ENCODE measurements around the gene KCNMB1. TPM values are rescaled to one million over a fixed set of nuclear protein-coding genes. Genes with fewer than 3 reads are reported as not detected.

KCNMB1 gene
- total RNA-seq, 1 donor from 2014 or later: 0.29 TPM

DNA sequence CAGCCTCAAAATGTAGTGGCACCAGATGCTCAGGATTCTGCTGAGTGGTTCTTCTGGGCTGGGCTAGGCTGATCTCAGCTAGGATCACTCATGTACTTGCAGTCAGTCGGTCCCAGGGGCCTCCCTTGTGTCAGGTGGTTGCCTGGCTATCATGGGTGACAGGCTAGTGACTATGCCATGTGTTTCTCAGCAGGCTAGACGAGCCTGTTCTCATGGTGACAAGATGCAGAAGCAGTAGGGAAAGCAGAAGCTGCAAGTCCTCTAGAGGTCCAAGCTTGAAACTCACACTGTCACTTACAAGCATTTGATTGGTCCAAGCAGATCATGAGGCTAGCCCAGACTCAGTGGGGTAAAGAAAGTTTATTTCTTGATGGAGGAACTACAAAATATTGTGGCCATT is 15.2 kb upstream of the KCNMB1 start:
- H3K27me3 Mint-ChIP-seq (ENCODE audit: unreplicated experiment): peaks cover 2% of the 10 kb centered on the region
- H3K36me3 Mint-ChIP-seq (ENCODE audit: unreplicated experiment): peaks cover 14% of the 10 kb centered on the region
- no peak overlapping the region for H3K27ac Mint-ChIP-seq (ENCODE audit: unreplicated experiment)
- TF ChIP-seq, protein P1, sequence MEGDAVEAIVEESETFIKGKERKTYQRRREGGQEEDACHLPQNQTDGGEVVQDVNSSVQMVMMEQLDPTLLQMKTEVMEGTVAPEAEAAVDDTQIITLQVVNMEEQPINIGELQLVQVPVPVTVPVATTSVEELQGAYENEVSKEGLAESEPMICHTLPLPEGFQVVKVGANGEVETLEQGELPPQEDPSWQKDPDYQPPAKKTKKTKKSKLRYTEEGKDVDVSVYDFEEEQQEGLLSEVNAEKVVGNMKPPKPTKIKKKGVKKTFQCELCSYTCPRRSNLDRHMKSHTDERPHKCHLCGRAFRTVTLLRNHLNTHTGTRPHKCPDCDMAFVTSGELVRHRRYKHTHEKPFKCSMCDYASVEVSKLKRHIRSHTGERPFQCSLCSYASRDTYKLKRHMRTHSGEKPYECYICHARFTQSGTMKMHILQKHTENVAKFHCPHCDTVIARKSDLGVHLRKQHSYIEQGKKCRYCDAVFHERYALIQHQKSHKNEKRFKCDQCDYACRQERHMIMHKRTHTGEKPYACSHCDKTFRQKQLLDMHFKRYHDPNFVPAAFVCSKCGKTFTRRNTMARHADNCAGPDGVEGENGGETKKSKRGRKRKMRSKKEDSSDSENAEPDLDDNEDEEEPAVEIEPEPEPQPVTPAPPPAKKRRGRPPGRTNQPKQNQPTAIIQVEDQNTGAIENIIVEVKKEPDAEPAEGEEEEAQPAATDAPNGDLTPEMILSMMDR (IDR thresholded peaks at IDR 0.05; ENCODE audit: partially characterized antibody, unreplicated experiment): no peak
- peaks cover 12% of the 10 kb centered on the region for H3K4me1 Mint-ChIP-seq (ENCODE audit: low read depth, unreplicated experiment)
- no peak overlapping the region for H3K4me3 Mint-ChIP-seq (ENCODE audit: unreplicated experiment)
- DNase-seq: no peak
- peaks cover 3% of the 10 kb centered on the region for H3K9me3 Mint-ChIP-seq (ENCODE audit: unreplicated experiment)

DNA sequence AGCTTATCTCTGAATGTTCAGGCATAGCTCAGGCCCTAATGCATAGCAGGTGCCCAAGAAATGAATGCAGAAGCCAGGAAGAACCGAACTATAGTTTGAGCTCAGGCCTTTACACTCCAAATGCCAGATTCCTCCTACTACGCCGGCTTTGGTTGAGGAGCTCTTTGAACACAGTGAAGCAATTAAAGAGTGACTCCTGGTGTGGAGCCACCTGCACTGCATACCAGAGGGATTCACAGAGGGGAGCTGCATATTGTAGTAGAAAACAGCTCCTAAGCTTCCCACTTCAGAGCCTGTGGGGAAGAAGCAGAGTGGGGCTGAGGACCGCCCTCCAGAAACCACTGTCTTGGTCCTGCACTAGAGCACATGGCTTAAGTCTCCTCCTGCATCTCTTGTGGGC is 14.5 kb upstream of the KCNMB1 start:
- TF ChIP-seq, protein P1 (IDR thresholded peaks at IDR 0.05; ENCODE audit: partially characterized antibody, unreplicated experiment): no peak
- peaks cover 2% of the 10 kb centered on the region for H3K27me3 Mint-ChIP-seq (ENCODE audit: unreplicated experiment)
- no peak overlapping the region for H3K4me3 Mint-ChIP-seq (ENCODE audit: unreplicated experiment)
- H3K4me1 Mint-ChIP-seq (ENCODE audit: low read depth, unreplicated experiment): peaks cover 10% of the 10 kb centered on the region
- no peak for DNase-seq
- H3K9me3 Mint-ChIP-seq (ENCODE audit: unreplicated experiment): peaks cover 3% of the 10 kb centered on the region
- H3K36me3 Mint-ChIP-seq (ENCODE audit: unreplicated experiment): peaks cover 14% of the 10 kb centered on the region
- no peak overlapping the region for H3K27ac Mint-ChIP-seq (ENCODE audit: unreplicated experiment)

DNA sequence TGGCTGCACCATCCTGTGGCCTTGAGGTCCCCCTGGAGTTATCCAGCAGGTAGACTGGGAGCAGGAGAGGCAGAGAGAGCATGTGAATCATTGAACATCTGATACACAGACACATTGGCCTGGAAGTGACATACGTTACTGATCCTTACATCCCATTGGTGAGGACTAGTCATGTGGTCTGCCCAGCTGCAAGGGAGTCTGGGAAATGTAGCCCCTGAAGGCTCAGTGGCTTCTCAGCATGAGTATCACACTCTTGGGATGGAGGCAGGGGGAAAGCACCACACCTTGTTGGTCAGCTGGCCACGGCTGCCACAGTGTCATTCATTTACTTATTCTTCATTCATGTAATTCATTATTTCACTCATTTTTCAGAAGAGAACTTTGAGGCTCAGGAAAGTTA is 13.3 kb upstream of the KCNMB1 start:
- peaks cover 14% of the 10 kb centered on the region for H3K36me3 Mint-ChIP-seq (ENCODE audit: unreplicated experiment)
- DNase-seq: no peak
- no peak overlapping the region for H3K27ac Mint-ChIP-seq (ENCODE audit: unreplicated experiment)
- H3K4me3 Mint-ChIP-seq (ENCODE audit: unreplicated experiment): no peak overlapping the region
- H3K27me3 Mint-ChIP-seq (ENCODE audit: unreplicated experiment): peaks cover 2% of the 10 kb centered on the region
- peaks cover 2% of the 10 kb centered on the region for H3K4me1 Mint-ChIP-seq (ENCODE audit: low read depth, unreplicated experiment)
- TF ChIP-seq, protein P1 (IDR thresholded peaks at IDR 0.05; ENCODE audit: partially characterized antibody, unreplicated experiment): no peak
- peaks cover 3% of the 10 kb centered on the region for H3K9me3 Mint-ChIP-seq (ENCODE audit: unreplicated experiment)

DNA sequence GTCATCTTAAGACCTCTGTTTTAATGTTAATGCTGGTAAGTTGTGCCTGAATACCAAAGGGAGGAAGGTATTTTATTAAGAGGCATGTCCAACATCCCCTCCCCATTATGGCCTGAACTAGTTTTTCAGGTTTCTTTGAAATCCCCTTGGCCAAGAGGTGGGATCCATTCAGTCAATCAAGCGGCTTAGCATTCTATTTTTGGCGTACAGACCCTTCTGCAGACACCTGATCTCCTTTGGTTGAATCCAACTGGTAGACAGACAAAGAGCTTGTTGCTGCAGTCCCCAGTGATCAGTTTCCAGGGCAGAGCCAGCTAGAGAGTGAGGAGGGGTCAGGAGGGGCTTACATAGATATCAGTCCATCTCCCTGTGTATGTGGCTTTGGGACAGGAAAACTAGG is 7.9 kb upstream of the KCNMB1 start:
- H3K27me3 Mint-ChIP-seq (ENCODE audit: unreplicated experiment): no peaks in the 10 kb centered on the region
- no peaks in the 10 kb centered on the region for H3K9me3 Mint-ChIP-seq (ENCODE audit: unreplicated experiment)
- H3K27ac Mint-ChIP-seq (ENCODE audit: unreplicated experiment): no peak overlapping the region
- peaks cover 4% of the 10 kb centered on the region for H3K36me3 Mint-ChIP-seq (ENCODE audit: unreplicated experiment)
- TF ChIP-seq, protein P1 (IDR thresholded peaks at IDR 0.05; ENCODE audit: partially characterized antibody, unreplicated experiment): no peak
- no peak for DNase-seq
- H3K4me3 Mint-ChIP-seq (ENCODE audit: unreplicated experiment): no peak overlapping the region
- peaks cover 19% of the 10 kb centered on the region for H3K4me1 Mint-ChIP-seq (ENCODE audit: low read depth, unreplicated experiment)

DNA sequence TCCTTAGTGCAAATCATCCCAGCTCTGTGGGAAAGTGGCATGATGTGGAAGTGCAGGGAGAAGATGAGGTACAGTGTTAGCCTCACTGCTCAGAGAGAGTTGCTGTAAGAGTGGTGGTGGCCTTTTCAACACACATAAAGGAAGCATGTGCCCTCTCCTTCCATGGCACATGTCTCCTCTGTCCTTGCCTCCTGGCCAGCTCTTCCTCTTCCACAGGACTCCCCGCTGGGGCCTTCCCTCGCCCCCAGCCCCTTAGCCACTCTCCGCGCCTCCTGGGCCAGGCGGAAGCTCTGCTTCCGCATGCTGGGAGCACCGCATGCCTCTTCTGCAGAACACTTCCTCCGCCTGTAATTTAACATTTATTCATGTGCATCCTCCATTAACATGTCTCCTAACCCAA is 4.8 kb upstream of the KCNMB1 start:
- no peak overlapping the region for H3K4me3 Mint-ChIP-seq (ENCODE audit: unreplicated experiment)
- no peaks in the 10 kb centered on the region for H3K27me3 Mint-ChIP-seq (ENCODE audit: unreplicated experiment)
- H3K27ac Mint-ChIP-seq (ENCODE audit: unreplicated experiment): no peak overlapping the region
- peaks cover 35% of the 10 kb centered on the region for H3K4me1 Mint-ChIP-seq (ENCODE audit: low read depth, unreplicated experiment)
- TF ChIP-seq, protein P1 (IDR thresholded peaks at IDR 0.05; ENCODE audit: partially characterized antibody, unreplicated experiment): no peak
- DNase-seq: no peak
- H3K36me3 Mint-ChIP-seq (ENCODE audit: unreplicated experiment): no peaks in the 10 kb centered on the region
- H3K9me3 Mint-ChIP-seq (ENCODE audit: unreplicated experiment): no peaks in the 10 kb centered on the region

Measured in glutamatergic neuron (in vitro differentiated cells).